Stimulated activated CD4-positive, alpha-beta T cell treated with anti-CD3 and anti-CD28 coated beads, Interleukin-1b, Interleukin-23, amount 100 ng/mL, for 4 hours (primary cell): ENCODE measurements around the gene ZNHIT6.

Source experiments
- DNase-seq, 2 donors: peaks; one replicate each; pipeline ENCODE4 v3.0.0-alpha.2; 2020; ENCODE audit warnings: low read depth in 2 of 2

Gene ZNHIT6

GRCh38 chr1:85617633-85618100, 90.6 kb downstream of the ZNHIT6 start:
- no peak for DNase-seq

- DNase-seq, result no peak
These were observed 91.5 kb downstream of the ZNHIT6 start for GRCh38 chr1:85616736-85617135.

DNA sequence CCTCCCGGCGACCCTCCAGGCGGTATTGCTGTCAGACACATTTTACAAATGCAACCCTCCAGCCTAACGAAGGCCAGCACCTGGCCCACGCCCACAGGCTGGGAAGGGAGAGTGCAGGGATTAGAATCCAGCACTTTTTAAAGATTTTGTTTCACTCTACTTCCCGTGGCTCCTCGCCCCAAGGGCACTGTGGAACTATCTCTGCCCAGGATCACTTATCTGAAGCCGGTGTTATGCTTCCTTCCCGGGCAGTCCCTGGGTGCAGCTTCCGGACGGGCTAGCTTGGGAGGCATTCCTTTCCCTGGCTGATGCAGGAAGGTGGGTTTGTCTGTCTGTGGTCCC, 91.9 kb downstream of the ZNHIT6 start:
- no peak for DNase-seq

- DNase-seq, result no peak
These were observed 92.5 kb downstream of the ZNHIT6 start for GRCh38 chr1:85615586-85616363.

DNA sequence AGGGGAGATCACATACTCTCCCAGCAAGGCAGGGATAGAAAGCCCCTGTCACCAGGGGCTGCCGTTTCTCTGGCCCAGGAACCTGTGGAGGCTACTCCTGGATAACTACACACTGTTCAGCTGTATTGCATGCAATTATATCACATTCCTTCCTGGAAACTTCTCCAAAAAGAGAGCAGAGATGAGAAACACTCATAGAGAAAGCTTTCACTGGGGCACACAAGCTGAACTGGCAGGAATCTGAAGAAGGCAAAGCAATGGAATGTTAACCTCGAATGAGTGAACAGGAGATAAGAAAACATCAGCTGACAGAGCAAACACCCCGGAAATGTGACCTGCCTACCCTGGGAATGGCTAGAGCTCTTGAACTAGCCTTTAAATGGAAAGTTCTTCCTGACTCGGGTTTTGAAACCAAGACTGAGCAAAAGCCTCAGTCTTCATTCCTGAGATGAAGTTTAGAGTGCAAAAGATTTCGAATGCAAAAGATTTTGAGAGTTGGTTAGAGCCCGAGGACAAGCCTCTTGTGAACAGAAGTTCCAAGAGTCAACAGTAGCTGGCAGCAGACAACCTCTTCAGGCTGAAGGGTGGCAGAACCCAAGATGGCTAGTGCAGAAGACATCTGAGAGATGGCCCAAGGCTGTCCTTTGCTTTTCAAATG, 95.4 kb downstream of the ZNHIT6 start:
- DNase-seq, result no peak

DNA sequence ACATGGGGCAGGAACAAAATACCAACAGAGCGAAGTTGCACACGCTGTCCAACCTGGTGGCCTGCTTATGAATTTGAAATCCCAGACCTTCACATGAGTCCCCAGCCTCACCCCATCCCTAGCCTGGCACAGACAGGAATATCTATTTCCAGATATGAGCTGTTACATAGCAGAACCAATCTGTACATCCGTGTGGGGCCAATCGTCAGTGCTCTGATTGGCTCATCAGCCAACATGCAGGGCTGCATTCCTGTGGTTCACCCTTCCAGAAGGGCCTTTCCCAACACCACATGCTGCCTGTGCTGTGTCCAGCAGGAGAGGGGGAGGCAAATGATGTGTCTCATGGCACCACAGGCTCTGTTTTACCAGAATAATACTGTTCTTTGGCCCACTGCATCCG, 96.4 kb downstream of the ZNHIT6 start:
- DNase-seq, result no peak

GRCh38 chr1:85611425-85611824, 96.8 kb downstream of the ZNHIT6 start:
- DNase-seq, result no peak

DNA sequence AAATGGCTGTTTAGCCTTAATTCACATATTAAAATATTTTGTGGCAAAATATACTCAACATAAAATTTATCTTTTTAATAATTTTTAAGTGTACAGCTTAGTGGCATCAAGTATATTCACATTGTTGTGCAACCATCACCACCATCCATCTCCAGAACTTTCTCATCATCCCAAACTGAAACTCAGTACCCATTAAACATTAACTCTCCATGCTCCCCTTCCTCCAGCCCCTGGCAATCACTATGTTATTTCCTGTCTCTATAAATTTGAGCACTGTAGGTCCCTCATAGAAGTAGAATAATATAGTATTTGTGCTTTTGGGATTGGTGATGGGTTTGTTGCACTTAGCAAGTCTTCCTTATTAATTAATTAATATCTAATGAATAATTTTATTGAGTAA, 98.3 kb downstream of the ZNHIT6 start:
- no peak for DNase-seq

DNA sequence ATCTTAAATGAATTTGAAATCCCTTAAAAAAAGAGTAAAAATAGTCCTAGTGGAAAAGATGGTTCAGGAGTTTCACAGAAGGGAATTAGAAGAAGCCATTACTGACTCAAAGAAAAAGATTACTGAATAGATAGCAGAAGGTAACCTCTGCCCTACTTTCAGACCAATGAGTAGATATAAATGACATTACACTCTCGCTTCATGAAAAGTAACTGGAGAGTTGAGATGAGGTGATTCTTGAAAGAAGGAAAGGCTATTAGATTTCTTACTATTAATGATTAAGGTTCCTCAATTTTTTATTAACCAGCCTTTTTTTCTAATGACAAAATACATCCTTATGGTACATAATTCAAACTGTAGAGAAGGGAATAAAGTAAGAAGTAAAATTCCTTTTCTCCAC, 99.4 kb downstream of the ZNHIT6 start:
- DNase-seq, result no peak

DNA sequence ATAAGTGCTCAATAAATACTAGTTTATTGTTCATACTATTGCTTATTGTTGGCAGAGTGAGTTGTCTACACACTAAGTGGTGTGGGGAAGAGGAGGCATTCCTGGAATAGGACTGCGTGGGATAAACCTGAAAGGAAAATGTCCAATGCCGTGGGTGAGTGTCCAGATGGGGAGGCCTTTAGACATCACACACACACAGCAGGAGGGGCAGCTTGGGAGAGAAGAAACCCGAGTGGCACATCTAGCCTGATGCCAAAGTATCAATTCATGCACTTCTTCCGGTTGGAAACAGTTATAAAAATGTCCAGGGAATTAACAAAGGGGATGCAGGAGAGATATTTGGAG, 100.3 kb downstream of the ZNHIT6 start:
- DNase-seq, result no peak

GRCh38 chr1:85607126-85607920, 100.9 kb downstream of the ZNHIT6 start:
- no peak for DNase-seq

- no peak for DNase-seq
These were observed 101.8 kb downstream of the ZNHIT6 start for GRCh38 chr1:85606414-85606800.

- no peak for DNase-seq
These were observed 102.5 kb downstream of the ZNHIT6 start for GRCh38 chr1:85605484-85606413.

- no peak for DNase-seq
These were observed 103.8 kb downstream of the ZNHIT6 start for GRCh38 chr1:85604298-85604997.

DNA sequence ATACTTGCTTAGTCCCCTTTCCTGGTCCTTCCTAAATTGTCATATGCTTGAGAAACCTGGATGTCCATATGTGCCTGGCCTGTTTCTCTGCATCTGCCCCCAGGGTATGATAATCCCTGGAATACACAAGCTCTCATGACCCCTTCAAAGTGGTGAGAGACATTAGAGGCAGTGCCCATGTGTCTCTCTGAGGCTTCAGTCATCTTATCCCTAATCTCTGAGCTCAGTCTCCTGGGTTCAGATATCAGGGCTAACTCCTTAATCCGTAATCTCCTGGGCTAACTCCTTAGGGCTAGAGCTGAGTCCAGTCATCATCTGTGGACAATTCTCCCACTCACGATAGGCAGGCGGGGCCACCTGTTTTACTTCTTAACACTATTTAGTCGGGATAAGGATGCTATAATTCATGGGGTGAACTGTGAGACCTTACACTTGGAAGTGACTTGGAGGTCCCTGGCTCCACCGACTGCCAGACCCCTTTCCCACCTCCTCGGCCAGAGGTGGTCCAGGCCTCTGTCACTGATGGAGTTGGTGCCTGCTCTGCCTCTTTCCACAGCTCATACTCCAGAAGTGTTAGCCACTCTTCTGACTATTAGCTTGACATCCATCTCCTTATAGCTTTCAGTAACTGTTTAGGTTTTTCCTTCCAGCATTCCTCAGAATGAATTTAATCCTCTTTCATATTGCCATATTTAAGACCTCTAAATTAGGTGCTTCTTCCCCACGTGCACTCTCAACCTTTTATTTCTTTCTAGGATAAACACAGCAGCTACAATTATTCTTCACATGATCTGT, 105.0 kb downstream of the ZNHIT6 start:
- no peak for DNase-seq

DNA sequence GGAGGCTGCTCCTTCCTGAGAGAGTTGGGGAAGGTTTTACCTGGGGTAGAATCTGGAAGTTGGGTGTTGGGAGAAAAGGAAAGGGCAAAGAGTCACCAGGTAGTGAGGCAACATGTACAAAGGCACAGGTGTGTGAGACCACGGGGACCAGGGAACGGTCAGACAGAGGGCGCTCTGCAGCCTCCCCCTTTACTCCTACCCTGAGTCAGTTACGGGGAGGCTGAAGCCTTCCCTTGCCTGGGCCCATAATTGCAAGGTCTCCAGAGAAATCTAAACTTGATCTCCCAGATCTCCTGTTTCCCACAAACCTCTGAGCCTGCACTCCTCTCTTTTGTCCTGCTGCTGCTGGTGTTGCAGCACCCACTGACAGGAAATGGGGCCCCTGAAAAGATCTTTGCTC, 105.7 kb downstream of the ZNHIT6 start:
- no peak for DNase-seq

DNA sequence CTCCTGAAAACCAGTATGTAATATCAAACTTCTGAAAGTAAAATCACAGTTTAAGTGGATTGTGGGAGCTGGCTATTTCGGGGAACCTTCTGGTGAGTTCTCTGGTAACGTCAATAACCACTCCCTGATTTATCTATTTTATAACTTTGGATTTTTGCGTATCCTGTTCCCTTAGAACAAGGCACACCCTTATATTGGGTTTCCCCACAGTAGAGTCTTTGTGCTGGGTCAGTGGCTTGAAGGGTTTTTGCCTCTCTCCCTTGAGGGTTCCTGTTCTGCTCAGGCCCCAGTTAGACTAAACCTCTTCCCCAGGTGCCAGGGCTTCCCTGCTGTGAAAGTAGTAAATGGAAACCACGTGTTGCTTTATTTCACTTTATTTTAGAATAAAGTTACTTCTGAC, 106.3 kb downstream of the ZNHIT6 start:
- no peak for DNase-seq

DNA sequence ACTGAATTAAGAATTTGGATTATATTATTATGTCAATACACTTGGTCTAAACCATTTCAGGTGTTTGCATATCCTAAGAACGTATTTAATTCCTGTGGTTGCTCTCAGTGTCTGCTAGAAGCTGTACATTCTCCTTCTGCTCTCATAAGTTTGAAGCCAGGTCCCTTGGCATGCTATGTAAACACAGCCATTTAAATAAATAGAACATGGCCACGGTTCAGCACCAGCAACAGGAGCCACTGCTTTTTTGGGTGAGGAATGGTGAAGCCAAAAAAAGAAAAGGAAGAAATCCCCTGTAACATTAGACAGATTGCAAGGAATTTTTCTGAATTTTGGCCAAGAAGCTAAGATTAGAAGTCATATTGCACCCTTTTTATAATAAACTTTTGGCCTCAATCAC, 108.6 kb downstream of the ZNHIT6 start:
- DNase-seq, result no peak
